WERI-Rb-1 (cell line): Measurements from ENCODE around the gene CRCP.
"Not testable (repeated sequence)": the region's sequence is repeated elsewhere in the genome, so short reads cannot be mapped to it uniquely, and the experiment has no call there.

ENCODE experiments used
- DNase-seq: peaks from one replicate; pipeline ENCODE4 v3.0.0-alpha.2; 2020
- H3K27ac ChIP-seq: fragments of 250-450 bp; sonication (Bioruptor Pico); 2 replicates; pipeline ENCODE4 v1.5.1; 2020; ENCODE audit warnings: mild to moderate bottlenecking, moderate library complexity
- H3K27me3 ChIP-seq: fragments of 250-450 bp; sonication (Bioruptor Pico); 2 replicates; pipeline ENCODE4 v1.5.1; 2021; ENCODE audit warnings: mild to moderate bottlenecking, low read depth, moderate library complexity; ENCODE audit not compliant: insufficient read depth, severe bottlenecking
- H3K36me3 ChIP-seq: fragments of 250-450 bp; sonication (Bioruptor Pico); 2 replicates; pipeline ENCODE4 v1.5.1; 2020; ENCODE audit warnings: mild to moderate bottlenecking, moderate library complexity
- H3K4me3 ChIP-seq: 2 replicates; pipeline ENCODE4 v1.5.1; 2011; ENCODE audit warnings: low read depth, mild to moderate bottlenecking, control low read depth, low read length
- H3K9me3 ChIP-seq: fragments of 250-450 bp; sonication (Bioruptor Pico); 2 replicates; pipeline ENCODE4 v1.5.1; 2021; ENCODE audit warnings: mild to moderate bottlenecking, moderate library complexity; ENCODE audit not compliant: severe bottlenecking
- CTCF ChIP-seq: IDR thresholded peaks from 2 replicates; pipeline ENCODE4 v1.5.1; 2011; ENCODE audit warnings: low read depth, mild to moderate bottlenecking, control low read depth, inconsistent platforms, low read length

Gene CRCP

GRCh38 chr7:66114743-66115649 is at the start of gene CRCP:
CRCP (plus strand) TSS chr7:66114847; CDS start chr7:66114963, 116 bp downstream.
- H3K4me3 ChIP-seq = peak within 1 kb of the TSS; percentile 87
- TF ChIP-seq CTCF = 0 out of 2 replicates have a peak, but pooled peaks have one; percentile 5
- peak; percentile 82 for DNase-seq
- peak within 1 kb of the TSS; percentile 96 for H3K27ac ChIP-seq
- peaks cover 20% of the 10 kb centered on the region for H3K36me3 ChIP-seq
- H3K9me3 ChIP-seq = no peaks in the 10 kb centered on the region
- H3K27me3 ChIP-seq = no peaks in the 10 kb centered on the region

- Histone ChIP-seq H3K9me3 (peaks cover 4% of the 10 kb centered on the region), H3K4me3 (no peak overlapping the region), H3K27me3 (no peaks in the 10 kb centered on the region), H3K27ac (no peak overlapping the region), H3K36me3 (no peaks in the 10 kb centered on the region)
- TF ChIP-seq CTCF = no peak
- DNase-seq = no peak
These were observed 44.9 kb upstream of the CRCP start for GRCh38 chr7:66069732-66070131.

GRCh38 chr7:66070222-66070621 is 44.4 kb upstream of the CRCP start:
- no peak for DNase-seq
- no peak overlapping the region for H3K4me3 ChIP-seq
- no peak for TF ChIP-seq CTCF
- H3K9me3 ChIP-seq = peaks cover 4% of the 10 kb centered on the region
- no peak overlapping the region for H3K27ac ChIP-seq
- H3K27me3 ChIP-seq = no peaks in the 10 kb centered on the region
- no peaks in the 10 kb centered on the region for H3K36me3 ChIP-seq

- not testable (repeated sequence) for H3K27ac ChIP-seq, H3K4me3 ChIP-seq, H3K27me3 ChIP-seq, H3K9me3 ChIP-seq, DNase-seq, H3K36me3 ChIP-seq
These were observed 42.4 kb upstream of the CRCP start for GRCh38 chr7:66072208-66072607.

GRCh38 chr7:66075590-66076461 is 38.8 kb upstream of the CRCP start, which contains the start of gene ASL:
ASL (plus strand) TSS chr7:66075819; CDS start chr7:66076082, 263 bp downstream.
- DNase-seq = peak; percentile 92
- peak within 1 kb of the TSS; percentile 75 for H3K27ac ChIP-seq
- H3K9me3 ChIP-seq = no peaks in the 10 kb centered on the region
- peak within 1 kb of the TSS; percentile 77 for H3K4me3 ChIP-seq
- no peaks in the 10 kb centered on the region for H3K27me3 ChIP-seq
- H3K36me3 ChIP-seq = peaks cover 7% of the 10 kb centered on the region
- 0 out of 2 replicates have a peak, but pooled peaks have one; percentile 2 for TF ChIP-seq CTCF
